Mesenchymal stem cell (in vitro differentiated cells and primary cell): ENCODE data around the gene DNAJB4.

Experiments
- DNase-seq: peaks from one replicate; pipeline ENCODE4 v3.0.0-alpha.2; 2013
- H2AFZ ChIP-seq: one replicate; pipeline ENCODE4 v1.6.1; 2013; ENCODE audit warnings: low read depth, mild to moderate bottlenecking, control low read depth, inconsistent platforms, low read length, moderate library complexity
- H2AK5ac ChIP-seq: 2 replicates; pipeline ENCODE4 v1.6.1; 2013; ENCODE audit warnings: low read length, moderate library complexity, mild to moderate bottlenecking, inconsistent platforms; ENCODE audit not compliant: severe bottlenecking
- H2BK120ac ChIP-seq: one replicate; pipeline ENCODE4 v1.6.1; 2013; ENCODE audit warnings: low read depth, mild to moderate bottlenecking, inconsistent platforms, low read length, moderate library complexity
- H2BK12ac ChIP-seq, 2 experiments: one replicate each; pipeline ENCODE4 v1.6.1; 2013; ENCODE audit warnings: inconsistent platforms in 2 of 2, low read length in 2 of 2, mild to moderate bottlenecking in 2 of 2, moderate library complexity in 2 of 2, control low read depth in 1 of 2
- H2BK15ac ChIP-seq: one replicate; pipeline ENCODE4 v1.6.1; 2013; ENCODE audit warnings: mild to moderate bottlenecking, low read depth, inconsistent platforms; ENCODE audit not compliant: poor library complexity, severe bottlenecking
- H2BK5ac ChIP-seq: 2 replicates; pipeline ENCODE4 v1.6.1; 2013; ENCODE audit warnings: low read depth, mild to moderate bottlenecking, low read length, control low read depth, inconsistent platforms; ENCODE audit not compliant: poor library complexity, severe bottlenecking
- H3K14ac ChIP-seq, 2 experiments: one replicate each; pipeline ENCODE4 v1.6.1; 2013; ENCODE audit warnings: inconsistent platforms in 2 of 2, low read length in 2 of 2, control low read depth in 1 of 2, mild to moderate bottlenecking in 1 of 2, moderate library complexity in 1 of 2
- H3K18ac ChIP-seq, 2 experiments: one replicate each; pipeline ENCODE4 v1.6.1; 2013; ENCODE audit warnings: inconsistent platforms in 2 of 2, low read length in 2 of 2, control low read depth in 1 of 2, low read depth in 1 of 2, mild to moderate bottlenecking in 1 of 2
- H3K23ac ChIP-seq, 2 experiments: one replicate each; pipeline ENCODE4 v1.6.1; 2013; ENCODE audit warnings: inconsistent platforms in 2 of 2, low read length in 2 of 2, mild to moderate bottlenecking in 2 of 2, moderate library complexity in 2 of 2, control low read depth in 1 of 2
- H3K27ac ChIP-seq: 2 replicates; pipeline ENCODE4 v1.5.1; 2013; ENCODE audit warnings: mild to moderate bottlenecking, moderate library complexity, low read length, control low read depth, inconsistent platforms; ENCODE audit not compliant: poor library complexity, severe bottlenecking
- H3K27me3 ChIP-seq, 2 experiments: 2 replicates each; pipeline versions ENCODE4 v1.6.1 to v1.7.0; 2013; ENCODE audit warnings: low read length in 2 of 2, mild to moderate bottlenecking in 2 of 2, moderate library complexity in 2 of 2, control low read depth in 1 of 2, inconsistent platforms in 1 of 2; ENCODE audit not compliant: control insufficient read depth in 1 of 2, insufficient read depth in 1 of 2
- H3K36me3 ChIP-seq, 2 experiments: 2 replicates each; pipeline versions ENCODE4 v1.6.1 to v1.7.0; 2013; ENCODE audit warnings: low read length in 2 of 2, control low read depth in 1 of 2, inconsistent platforms in 1 of 2, low read depth in 1 of 2, mild to moderate bottlenecking in 1 of 2; ENCODE audit not compliant: insufficient read depth in 2 of 2, control insufficient read depth in 1 of 2
- H3K4ac ChIP-seq, 2 experiments: one replicate each; pipeline ENCODE4 v1.6.1; 2013; ENCODE audit warnings: inconsistent platforms in 2 of 2, low read length in 2 of 2, mild to moderate bottlenecking in 2 of 2, moderate library complexity in 2 of 2, control low read depth in 1 of 2, low read depth in 1 of 2
- H3K4me1 ChIP-seq: 2 replicates; pipeline ENCODE4 v1.6.1; 2013; ENCODE audit warnings: low read depth, low read length, control low read depth; ENCODE audit not compliant: control insufficient read depth, insufficient read depth
- H3K4me2 ChIP-seq: 2 replicates; pipeline ENCODE4 v1.6.1; 2013; ENCODE audit warnings: low read length, mild to moderate bottlenecking, inconsistent platforms; ENCODE audit not compliant: poor library complexity, severe bottlenecking
- H3K4me3 ChIP-seq, 2 experiments: 2 replicates each; pipeline versions ENCODE4 v1.5.1 to v1.7.0; 2013; ENCODE audit warnings: low read length in 2 of 2, mild to moderate bottlenecking in 2 of 2, control low read depth in 1 of 2, low read depth in 1 of 2; ENCODE audit not compliant: insufficient read depth in 1 of 2
- H3K79me1 ChIP-seq: replicated peaks from 2 replicates; pipeline ENCODE4 v1.6.1; 2013; ENCODE audit warnings: mild to moderate bottlenecking, control low read depth, low read length, inconsistent platforms; ENCODE audit not compliant: poor library complexity, severe bottlenecking
- H3K9ac ChIP-seq: 2 replicates; pipeline ENCODE4 v1.7.0; 2013; ENCODE audit warnings: mild to moderate bottlenecking, low read length, moderate library complexity
- H3K9me3 ChIP-seq: 2 replicates; pipeline ENCODE4 v1.7.0; 2013; ENCODE audit warnings: mild to moderate bottlenecking, low read length; ENCODE audit not compliant: control insufficient read depth
- H4K8ac ChIP-seq: one replicate; pipeline ENCODE4 v1.6.1; 2013; ENCODE audit warnings: inconsistent platforms, mild to moderate bottlenecking, low read length, moderate library complexity
- H4K91ac ChIP-seq: one replicate; pipeline ENCODE4 v1.6.1; 2013; ENCODE audit warnings: mild to moderate bottlenecking, low read length, inconsistent platforms
- WGBS: methylation state at CpG from one replicate; pipeline ENCODE4 v1.1.7; 2013; ENCODE audit warnings: mixed read lengths; 5-methylcytosine and 5-hydroxymethylcytosine counted together

DNAJB4 gene

GRCh38 chr1:78047631-78048030 is 42.9 kb downstream of the DNAJB4 start:
- peaks cover 9% of the 10 kb centered on the region for H3K4me1 ChIP-seq
- no peak overlapping the region for H3K9ac ChIP-seq
- H3K4ac ChIP-seq: no peak overlapping the region
- no peak overlapping the region for H2BK5ac ChIP-seq
- H2AFZ ChIP-seq: no peak overlapping the region
- no peak overlapping the region for H3K4me2 ChIP-seq
- no peak overlapping the region for H4K91ac ChIP-seq
- 83% methylated on average over 1 of the region's 3 CpGs for WGBS
- H3K27ac ChIP-seq: no peak overlapping the region
- H3K14ac ChIP-seq: no peak overlapping the region
- no peaks in the 10 kb centered on the region for H3K36me3 ChIP-seq
- H3K18ac ChIP-seq: no peak overlapping the region
- H3K9me3 ChIP-seq: no peaks in the 10 kb centered on the region
- no peak overlapping the region for H4K8ac ChIP-seq
- no peak overlapping the region for H2AK5ac ChIP-seq
- DNase-seq: no peak
- no peaks in the 10 kb centered on the region for H3K79me1 ChIP-seq
- no peak overlapping the region for H2BK15ac ChIP-seq
- H3K4me3 ChIP-seq: no peak overlapping the region
- no peak overlapping the region for H2BK12ac ChIP-seq
- H2BK120ac ChIP-seq: no peak overlapping the region
- H3K23ac ChIP-seq: no peak overlapping the region
- peaks cover 0 to 31% of the 10 kb centered on the region in 2 experiments for H3K27me3 ChIP-seq

- Histone ChIP-seq H3K27ac (no peak overlapping the region), H3K36me3 (no peaks in the 10 kb centered on the region), H2BK120ac (no peak overlapping the region), H3K4me2 (no peak overlapping the region), H3K14ac (no peak overlapping the region), H3K9ac (no peak overlapping the region), H2AFZ (no peak overlapping the region), H3K4me1 (peaks cover 9% of the 10 kb centered on the region), H3K9me3 (no peaks in the 10 kb centered on the region), H4K8ac (no peak overlapping the region), H3K27me3 (peaks cover 0 to 30% of the 10 kb centered on the region in 2 experiments), H2BK5ac (no peak overlapping the region), H3K79me1 (no peaks in the 10 kb centered on the region), H2AK5ac (no peak overlapping the region), H4K91ac (no peak overlapping the region), H3K23ac (no peak overlapping the region), H3K4ac (no peak overlapping the region), H2BK12ac (no peak overlapping the region), H2BK15ac (no peak overlapping the region), H3K18ac (no peak overlapping the region), H3K4me3 (no peak overlapping the region)
- WGBS: 83% methylated on average over 3 of the region's 3 CpGs
- no peak for DNase-seq
Measured at GRCh38 chr1:78048446-78048845, 43.7 kb downstream of the DNAJB4 start.

GRCh38 chr1:78049396-78049795 is 44.7 kb downstream of the DNAJB4 start:
- Histone ChIP-seq H3K27me3 (peaks cover 0 to 25% of the 10 kb centered on the region in 2 experiments), H2AK5ac (no peak overlapping the region), H2AFZ (no peak overlapping the region), H3K4me1 (peaks cover 9% of the 10 kb centered on the region), H3K4me2 (no peak overlapping the region), H3K14ac (no peak overlapping the region), H3K79me1 (no peaks in the 10 kb centered on the region), H2BK120ac (no peak overlapping the region), H3K9ac (no peak overlapping the region), H3K36me3 (no peaks in the 10 kb centered on the region), H3K23ac (no peak overlapping the region), H4K8ac (no peak overlapping the region), H3K27ac (no peak overlapping the region), H3K9me3 (no peaks in the 10 kb centered on the region), H2BK15ac (no peak overlapping the region), H4K91ac (no peak overlapping the region), H3K4ac (no peak overlapping the region), H2BK5ac (no peak overlapping the region), H3K4me3 (no peak overlapping the region), H2BK12ac (no peak overlapping the region), H3K18ac (no peak overlapping the region)
- 97% methylated on average over 4 of the region's 4 CpGs for WGBS
- DNase-seq: no peak

GRCh38 chr1:78051005-78051404 is 46.3 kb downstream of the DNAJB4 start:
- Histone ChIP-seq H4K91ac (no peak overlapping the region), H3K9ac (no peak overlapping the region), H2AK5ac (no peak overlapping the region), H3K14ac (no peak overlapping the region), H3K4ac (no peak overlapping the region), H3K23ac (no peak overlapping the region), H2BK15ac (no peak overlapping the region), H2AFZ (no peak overlapping the region), H3K4me1 (peaks cover 6% of the 10 kb centered on the region), H3K4me2 (no peak overlapping the region), H2BK12ac (no peak overlapping the region), H3K27me3 (peaks cover 0 to 12% of the 10 kb centered on the region in 2 experiments), H3K27ac (no peak overlapping the region), H3K79me1 (no peaks in the 10 kb centered on the region), H3K18ac (no peak overlapping the region), H2BK5ac (no peak overlapping the region), H4K8ac (no peak overlapping the region), H3K9me3 (no peaks in the 10 kb centered on the region), H3K4me3 (no peak overlapping the region), H2BK120ac (no peak overlapping the region), H3K36me3 (no peaks in the 10 kb centered on the region)
- no peak for DNase-seq
- no CpG with 5 or more reads among the region's 2 CpGs for WGBS
